ENCODE measurements around the gene TIPARP.
"Not testable (repeated sequence)": the region's sequence is repeated elsewhere in the genome, so short reads cannot be mapped to it uniquely, and the experiment has no call there.

The TIPARP gene

DNA sequence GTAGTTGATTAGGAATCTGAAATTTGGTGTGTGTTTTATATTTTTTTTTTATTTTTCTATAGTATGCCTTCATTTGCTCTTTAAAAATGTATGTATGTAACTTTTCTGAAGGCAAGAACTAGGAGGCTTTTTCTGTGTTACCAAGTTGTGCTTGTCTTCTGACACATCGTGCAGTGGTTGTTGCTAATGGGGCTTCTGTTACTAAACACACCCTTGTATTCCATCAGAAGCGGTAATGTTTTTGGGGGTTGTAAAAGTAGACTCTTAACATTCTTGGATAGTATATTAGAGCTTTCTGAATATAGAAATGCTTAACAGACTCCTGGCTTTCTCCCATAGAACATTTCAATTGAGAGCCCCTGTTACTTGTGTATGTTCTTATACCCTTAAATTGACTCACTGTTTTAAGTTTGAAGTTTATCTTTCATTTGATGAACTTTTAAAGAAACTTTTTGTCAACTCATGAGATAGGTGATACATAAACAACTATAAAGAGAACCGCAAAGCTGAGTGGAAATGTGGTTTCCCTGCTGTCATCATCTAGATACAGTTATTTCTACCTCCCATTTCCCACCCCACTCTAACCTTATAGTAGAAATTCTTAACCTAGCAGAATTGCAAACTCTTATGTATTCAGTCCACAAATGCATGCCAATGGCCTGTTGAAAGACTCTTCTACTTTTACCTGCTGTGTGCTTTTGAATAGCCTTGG, 2.5 kb downstream of the TIPARP start:
- DNase-seq (ENCODE audit: low spot score): no peak

DNA sequence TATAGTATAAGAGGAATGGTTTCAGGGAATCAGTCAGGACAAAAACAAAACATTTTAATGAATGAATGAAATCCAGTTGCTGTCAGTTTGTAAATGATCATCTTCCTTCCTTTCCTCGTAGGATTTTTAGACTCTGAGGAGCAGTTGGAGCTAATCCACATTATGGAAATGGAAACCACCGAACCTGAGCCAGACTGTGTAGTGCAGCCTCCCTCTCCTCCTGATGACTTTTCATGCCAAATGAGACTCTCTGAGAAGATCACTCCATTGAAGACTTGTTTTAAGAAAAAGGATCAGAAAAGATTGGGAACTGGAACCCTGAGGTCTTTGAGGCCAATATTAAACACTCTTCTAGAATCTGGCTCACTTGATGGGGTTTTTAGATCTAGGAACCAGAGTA, 3.1 kb downstream of the TIPARP start:
- no peak for DNase-seq (ENCODE audit: low spot score)

GRCh38 chr3:156678197-156678596, 3.8 kb downstream of the TIPARP start:
- DNase-seq (ENCODE audit: low spot score): no peak

DNA sequence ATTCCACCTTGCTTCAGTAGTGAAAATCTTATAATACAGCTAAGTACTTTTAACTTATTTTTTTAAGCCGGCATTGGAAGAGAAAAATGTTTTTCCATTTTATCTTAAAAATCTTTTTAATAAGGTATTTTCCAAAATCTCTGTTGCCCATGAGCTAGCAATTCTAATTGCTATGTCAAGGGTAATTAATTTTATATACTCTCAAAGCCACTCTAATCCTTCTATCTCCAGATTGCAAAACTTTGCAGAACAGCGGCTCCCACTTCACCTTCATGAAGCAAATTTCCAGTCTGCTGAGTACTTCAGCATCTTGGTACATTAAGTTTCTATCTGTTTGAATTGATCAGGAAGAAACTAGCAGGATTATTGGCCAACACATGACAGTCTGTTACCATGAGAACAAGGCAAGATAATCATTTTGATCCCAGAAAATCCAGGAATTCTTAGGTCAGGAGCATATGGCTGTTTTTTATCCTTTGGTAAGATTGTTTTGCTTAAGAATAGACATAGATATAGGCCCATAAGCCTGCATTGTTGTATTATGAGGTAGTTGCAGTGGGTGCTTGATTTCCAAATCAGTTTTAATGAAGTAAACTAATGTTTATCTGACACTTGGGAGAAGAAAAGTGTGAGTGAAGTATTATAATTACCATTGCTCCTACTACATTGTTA, 6.0 kb downstream of the TIPARP start:
- no peak for DNase-seq (ENCODE audit: low spot score)

DNA sequence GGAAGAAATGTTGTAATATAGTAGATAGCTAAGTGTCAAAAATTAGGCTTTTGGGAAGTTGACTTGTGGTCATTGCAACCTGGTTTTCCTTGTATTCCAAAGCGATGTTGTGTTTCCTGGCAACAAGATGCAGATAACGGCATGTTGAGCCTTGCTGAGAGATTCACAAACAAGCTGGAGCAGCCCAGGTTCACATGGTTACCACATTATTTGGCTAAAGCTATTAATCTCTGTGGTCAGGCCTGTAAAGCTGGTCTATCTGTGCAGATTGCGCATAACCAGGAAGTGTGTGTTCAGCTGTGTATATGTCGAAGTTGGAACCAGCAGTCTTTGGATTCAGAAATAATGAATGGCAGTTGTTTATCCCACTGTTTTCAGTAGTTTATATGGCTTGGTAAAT, 6.6 kb downstream of the TIPARP start:
- peak; percentile 73 for DNase-seq (ENCODE audit: low spot score)

DNA sequence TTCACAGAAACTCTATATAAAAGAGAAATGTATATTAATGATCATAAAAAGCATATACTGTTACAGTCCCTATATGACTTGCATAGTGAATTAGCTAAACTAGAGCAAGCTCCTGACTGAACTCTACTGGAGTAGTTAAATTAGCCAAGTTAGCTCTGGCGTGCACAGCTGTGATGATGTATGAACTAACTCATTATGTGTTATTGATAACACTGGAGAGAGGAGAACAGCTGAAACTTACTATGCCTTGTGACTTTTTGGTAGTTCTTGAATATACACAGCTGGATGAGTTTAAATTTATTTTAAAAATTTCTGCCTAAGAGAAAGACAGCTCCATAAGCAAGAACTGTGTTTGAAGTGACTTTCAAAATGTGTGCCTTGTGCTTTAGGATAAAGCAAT, 8.1 kb downstream of the TIPARP start:
- DNase-seq (ENCODE audit: low spot score): no peak

DNA sequence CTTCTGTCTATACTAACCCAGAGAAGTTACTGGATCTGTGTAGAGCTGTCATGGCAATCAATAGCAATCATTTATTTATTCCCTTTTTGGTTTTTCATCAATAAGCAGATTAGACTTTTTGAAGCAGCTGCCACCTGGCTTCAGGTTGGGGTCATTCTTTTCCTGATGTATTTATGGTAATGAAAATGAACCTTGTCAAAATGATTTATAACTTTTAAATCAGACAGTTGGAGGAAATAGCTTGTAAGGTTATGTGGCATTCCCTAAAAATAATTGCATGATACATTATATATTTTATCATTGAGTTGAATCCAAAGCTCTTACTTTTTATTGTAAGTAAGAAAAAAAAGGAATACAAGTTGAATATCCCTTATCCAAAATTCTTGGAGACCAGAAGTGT, 8.6 kb downstream of the TIPARP start:
- DNase-seq (ENCODE audit: low spot score): no peak

DNA sequence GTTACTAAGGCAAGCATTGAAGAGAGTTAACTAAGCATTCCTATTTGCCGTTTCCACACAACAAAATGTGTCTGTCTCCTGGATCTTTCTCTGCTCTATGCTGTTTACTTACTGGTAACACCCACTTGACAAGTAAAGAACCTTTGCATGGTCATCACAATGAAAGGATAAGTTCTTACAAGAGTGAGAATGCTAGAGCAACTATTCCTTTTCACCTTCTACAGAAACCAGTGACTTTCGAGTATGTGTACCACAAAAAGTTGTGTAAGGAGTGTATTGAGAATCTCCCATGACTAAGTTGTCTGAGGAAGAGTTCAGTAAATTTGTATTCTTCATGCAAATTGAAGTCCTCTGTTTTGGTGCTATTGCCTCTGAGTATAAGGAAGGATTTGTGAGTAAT, 10.8 kb downstream of the TIPARP start:
- no peak for DNase-seq (ENCODE audit: low spot score)

DNA sequence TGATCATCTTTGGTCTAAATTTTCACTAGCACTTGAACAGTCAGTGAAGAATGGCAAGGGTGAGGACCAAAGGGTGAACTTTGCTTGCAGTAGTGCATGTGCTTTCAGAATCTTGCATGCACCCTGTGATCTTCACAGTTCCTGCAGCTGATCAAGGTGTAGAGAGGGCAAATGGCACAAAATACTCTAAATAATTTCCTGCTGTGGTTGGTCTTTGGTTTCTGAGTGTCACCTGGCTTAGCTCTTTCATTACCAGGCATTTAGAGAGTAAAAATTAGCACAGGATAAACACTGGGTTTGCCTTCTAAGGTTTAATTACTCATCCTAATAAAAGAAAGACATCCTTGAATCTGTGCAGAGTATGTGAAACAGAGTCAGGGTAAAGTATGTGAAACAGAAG, 11.4 kb downstream of the TIPARP start:
- DNase-seq (ENCODE audit: low spot score): no peak

DNA sequence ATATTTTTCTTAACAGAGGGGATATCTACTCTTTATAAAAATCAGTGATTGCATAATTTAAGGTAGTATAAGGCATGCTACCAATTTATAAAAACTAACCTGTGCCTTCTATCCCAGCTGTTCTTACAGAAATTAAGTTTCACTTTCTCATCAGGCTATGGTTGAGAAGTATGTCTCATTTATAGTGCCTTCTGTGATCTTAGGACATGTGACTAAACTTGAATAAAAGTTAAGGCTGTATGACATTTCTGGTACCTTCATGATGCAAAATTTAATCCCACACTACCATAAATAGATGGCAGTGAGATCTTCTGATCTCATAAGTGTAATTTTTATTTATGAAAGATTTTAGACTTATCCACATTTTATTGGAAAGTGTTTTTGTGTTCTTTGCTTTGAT, 12.6 kb downstream of the TIPARP start:
- no peak for DNase-seq (ENCODE audit: low spot score)

- DNase-seq (ENCODE audit: low spot score): no peak
Observed at GRCh38 chr3:156688632-156689452, 14.5 kb downstream of the TIPARP start.

DNA sequence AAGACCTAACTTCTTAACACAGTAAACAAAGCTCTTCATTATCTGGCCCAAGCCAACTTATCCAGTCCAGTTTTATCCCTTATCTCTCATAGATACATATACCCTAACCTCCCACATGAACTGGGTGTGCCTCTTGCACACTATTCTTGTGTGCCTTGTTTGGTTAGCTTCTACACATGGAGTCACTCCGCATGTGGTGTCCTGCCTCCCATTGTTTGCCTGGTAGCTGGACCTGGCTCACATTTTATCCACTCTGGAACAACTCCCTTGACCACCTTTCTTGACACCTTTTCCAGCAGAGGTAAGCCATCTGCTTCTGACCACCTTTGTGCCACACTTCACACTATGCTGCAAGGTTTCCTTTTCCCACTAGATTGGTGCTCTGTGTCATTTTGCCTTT, 15.2 kb downstream of the TIPARP start:
- no peak for DNase-seq (ENCODE audit: low spot score)

- DNase-seq (ENCODE audit: low spot score): peak; percentile 39
Observed at GRCh38 chr3:156691920-156692319, 17.5 kb downstream of the TIPARP start.

GRCh38 chr3:156693166-156693565, 18.8 kb downstream of the TIPARP start:
- no peak for DNase-seq (ENCODE audit: low spot score)

DNA sequence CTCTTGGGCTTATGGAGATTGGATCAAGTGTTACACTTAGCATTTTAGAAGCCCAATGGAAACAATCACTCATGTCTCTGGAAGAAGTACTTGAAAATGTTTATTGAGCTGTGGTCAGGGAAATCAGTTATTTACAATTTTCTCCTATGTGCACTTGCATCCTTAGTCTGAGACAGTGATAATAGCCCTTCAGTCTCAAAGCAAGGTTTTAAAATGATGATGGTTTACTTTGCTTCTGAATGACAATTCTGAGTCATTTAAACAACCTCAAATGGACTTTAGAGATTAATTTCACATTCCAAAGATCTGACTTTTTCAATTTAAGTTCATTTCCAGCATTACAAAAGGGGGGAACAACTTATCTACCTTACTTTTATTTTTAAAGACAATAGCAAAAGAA, 20.1 kb downstream of the TIPARP start:
- DNase-seq (ENCODE audit: low spot score): no peak

GRCh38 chr3:156702367-156702766, 28.0 kb downstream of the TIPARP start:
- DNase-seq (ENCODE audit: low spot score): no peak

DNA sequence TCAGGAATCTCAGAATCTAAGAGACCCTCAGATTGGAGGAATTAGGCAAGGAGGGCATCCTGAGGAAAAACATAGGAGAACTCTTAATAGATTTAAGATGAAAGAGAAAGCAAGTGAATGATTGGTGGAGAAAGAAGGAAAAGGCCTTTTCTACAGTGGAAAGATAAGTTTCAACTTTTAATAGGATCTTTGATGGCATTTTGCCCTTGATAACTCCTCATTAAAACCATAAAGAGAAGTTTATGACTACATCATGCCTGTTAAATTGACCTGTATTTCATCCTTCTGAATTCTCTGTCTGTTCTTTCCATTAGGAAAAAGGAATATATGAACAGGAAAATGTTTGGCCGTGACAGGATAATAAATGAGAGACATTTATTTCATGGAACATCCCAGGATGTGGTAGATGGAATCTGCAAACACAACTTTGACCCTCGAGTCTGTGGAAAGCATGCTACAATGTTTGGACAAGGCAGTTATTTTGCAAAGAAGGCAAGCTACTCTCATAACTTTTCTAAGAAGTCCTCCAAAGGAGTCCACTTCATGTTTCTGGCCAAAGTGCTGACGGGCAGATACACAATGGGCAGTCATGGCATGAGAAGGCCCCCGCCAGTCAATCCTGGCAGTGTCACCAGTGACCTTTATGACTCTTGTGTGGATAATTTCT, 30.1 kb downstream of the TIPARP start:
- no peak for DNase-seq (ENCODE audit: low spot score)

DNA sequence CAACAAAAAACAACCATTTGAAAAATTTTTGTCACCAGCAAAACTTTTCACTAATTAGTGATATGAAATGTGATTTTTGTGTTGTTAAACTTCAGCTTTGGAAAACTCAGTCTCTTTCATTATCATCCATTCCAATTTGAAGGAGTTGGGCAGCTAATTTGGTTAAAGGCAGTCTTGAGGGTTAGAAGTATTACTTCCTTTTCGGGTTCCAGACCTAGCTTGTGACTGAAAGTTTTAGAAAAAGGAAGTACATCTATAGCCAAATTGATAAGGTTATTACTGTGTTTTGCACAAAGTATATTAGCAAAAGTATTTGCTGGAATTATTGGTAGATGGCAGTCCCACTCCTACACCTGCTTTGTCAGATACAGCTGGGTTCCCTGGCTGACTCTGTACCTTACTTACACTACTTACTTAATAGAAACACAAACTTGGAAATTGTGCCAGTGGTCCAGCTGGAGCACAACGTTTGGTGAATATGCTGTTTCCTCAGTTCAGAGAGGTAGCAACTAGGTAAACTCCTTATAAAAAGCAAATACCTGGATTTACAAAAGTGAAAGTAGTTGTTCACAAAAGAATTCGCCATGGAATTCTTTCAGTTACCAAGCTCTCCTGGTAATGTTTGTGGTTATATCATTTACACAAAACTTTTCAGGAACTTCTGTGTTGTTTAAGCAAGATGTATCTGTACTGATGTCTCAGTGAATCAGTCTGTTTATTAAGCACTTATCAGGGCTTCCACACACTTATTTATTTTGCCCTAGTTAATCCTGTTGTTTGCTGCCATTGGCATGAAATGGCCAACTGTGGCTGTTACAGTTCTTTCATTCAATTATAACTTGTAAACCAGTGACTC, 31.6 kb downstream of the TIPARP start:
- no peak for DNase-seq (ENCODE audit: low spot score)

DNA sequence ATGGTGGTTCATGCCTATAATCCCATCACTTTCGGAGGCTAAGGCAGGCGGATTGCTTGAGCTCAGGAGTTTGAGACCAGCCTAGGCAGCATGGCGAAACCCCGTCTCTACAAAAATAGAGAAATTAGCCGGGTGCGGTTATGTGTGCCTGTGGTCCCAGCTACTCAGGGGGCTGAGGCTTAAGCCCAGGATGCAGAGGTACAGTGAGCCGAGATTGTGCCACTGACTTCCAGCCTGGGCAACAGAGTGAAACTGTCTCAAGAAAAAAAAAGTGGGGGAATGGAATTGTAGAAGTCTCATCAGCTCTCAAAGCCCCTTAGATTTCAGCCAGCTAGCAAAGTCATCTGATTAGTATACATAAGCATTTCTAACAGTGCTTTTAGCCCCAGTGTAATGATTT, 33.2 kb downstream of the TIPARP start:
- no peak for DNase-seq (ENCODE audit: low spot score)

- DNase-seq (ENCODE audit: low spot score): no peak
Observed at GRCh38 chr3:156710429-156710828, 36.0 kb downstream of the TIPARP start.

DNA sequence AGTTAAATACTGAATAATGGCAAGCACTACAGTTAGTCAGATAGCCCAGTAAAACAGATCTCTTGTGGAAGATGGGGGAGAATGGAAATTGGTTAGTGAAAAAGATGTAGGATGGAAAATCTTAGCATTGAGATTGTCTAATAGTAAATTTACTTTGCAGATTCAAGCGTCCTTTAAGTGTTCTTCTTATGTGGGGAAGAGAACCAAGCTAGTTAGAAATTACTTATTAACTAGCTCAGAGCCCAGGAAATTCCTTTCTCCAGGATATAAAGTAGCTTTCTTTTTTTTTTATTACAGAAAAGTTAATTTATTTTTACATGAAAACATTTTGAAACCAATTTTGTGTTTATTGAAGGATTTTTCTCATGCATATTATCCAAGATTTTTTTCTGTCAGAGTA, 36.7 kb downstream of the TIPARP start:
- DNase-seq (ENCODE audit: low spot score): no peak

GRCh38 chr3:156711944-156712343, 37.6 kb downstream of the TIPARP start:
- DNase-seq (ENCODE audit: low spot score): not testable (repeated sequence)
